RWPE2 (cell line): Measurements from ENCODE around the gene TMEM263.
A peak's percentile ranks its signal among the peaks of the same experiment; 100 is the strongest.

Experiments
- ATAC-seq: fragments of 200-7000 bp; cut with Tn5 transposase; 3 replicates; pipeline ENCODE4 v1.9.1; 2021; ENCODE audit warnings: low read depth
- DNase-seq: peaks from one replicate; pipeline ENCODE4 v3.0.0-alpha.2; 2020; ENCODE audit warnings: low spot score
- H3K27ac ChIP-seq: fragments of 450-650 bp; 2 replicates; pipeline ENCODE4 v1.5.1; 2017; ENCODE audit warnings: mild to moderate bottlenecking; ENCODE audit not compliant: poor library complexity, severe bottlenecking
- H3K27me3 ChIP-seq: fragments of 250-450 bp; sonication (Bioruptor Pico); 2 replicates; pipeline ENCODE4 v1.5.1; 2021; ENCODE audit warnings: mild to moderate bottlenecking, moderate library complexity; ENCODE audit not compliant: insufficient read depth, poor library complexity, severe bottlenecking
- H3K36me3 ChIP-seq: fragments of 250-450 bp; sonication (Bioruptor Pico); 2 replicates; pipeline ENCODE4 v1.5.1; 2020; ENCODE audit warnings: low read depth, mild to moderate bottlenecking, moderate library complexity
- H3K4me1 ChIP-seq: fragments of 250-450 bp; sonication (Bioruptor Pico); 2 replicates; pipeline ENCODE4 v1.5.1; 2021; ENCODE audit warnings: mild to moderate bottlenecking, moderate library complexity; ENCODE audit not compliant: insufficient read depth, poor library complexity, severe bottlenecking
- H3K4me3 ChIP-seq: fragments of 250-450 bp; sonication (Bioruptor Pico); 2 replicates; pipeline ENCODE4 v1.5.1; 2021; ENCODE audit warnings: mild to moderate bottlenecking, moderate library complexity; ENCODE audit not compliant: severe bottlenecking
- H3K9me3 ChIP-seq: fragments of 250-450 bp; sonication (Bioruptor Pico); 2 replicates; pipeline ENCODE4 v1.5.1; 2021; ENCODE audit warnings: mild to moderate bottlenecking, moderate library complexity; ENCODE audit not compliant: severe bottlenecking
- TF ChIP-seq, protein P1 (sequence below): fragments of 450-650 bp; IDR thresholded peaks from one replicate; pipeline ENCODE4 v1.5.1; 2017; ENCODE audit warnings: mild to moderate bottlenecking, moderate library complexity; ENCODE audit not compliant: poor library complexity, severe bottlenecking

The TMEM263 gene

DNA sequence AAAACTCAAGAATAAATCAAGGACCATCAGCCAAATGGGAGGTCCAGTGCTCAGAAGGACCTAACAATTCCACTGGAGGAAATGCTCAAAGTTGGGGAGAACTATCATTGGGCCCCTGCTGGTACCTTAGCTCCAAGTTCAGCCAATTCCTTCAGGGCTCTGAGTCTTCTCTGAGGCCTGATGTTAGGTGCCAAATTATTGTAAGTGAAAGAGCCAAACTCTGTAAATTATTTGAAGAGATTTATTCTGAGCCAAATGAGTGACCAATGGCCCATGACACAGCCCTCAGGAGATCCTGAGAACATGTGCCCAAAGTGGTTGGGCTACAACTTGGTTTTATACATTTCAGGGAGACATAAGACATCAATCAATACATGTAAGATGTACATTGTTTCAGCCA lies 8.2 kb upstream of the TMEM263 start:
- peaks cover 11% of the 10 kb centered on the region for H3K9me3 ChIP-seq
- no peak overlapping the region for H3K27ac ChIP-seq
- TF ChIP-seq, protein P1, sequence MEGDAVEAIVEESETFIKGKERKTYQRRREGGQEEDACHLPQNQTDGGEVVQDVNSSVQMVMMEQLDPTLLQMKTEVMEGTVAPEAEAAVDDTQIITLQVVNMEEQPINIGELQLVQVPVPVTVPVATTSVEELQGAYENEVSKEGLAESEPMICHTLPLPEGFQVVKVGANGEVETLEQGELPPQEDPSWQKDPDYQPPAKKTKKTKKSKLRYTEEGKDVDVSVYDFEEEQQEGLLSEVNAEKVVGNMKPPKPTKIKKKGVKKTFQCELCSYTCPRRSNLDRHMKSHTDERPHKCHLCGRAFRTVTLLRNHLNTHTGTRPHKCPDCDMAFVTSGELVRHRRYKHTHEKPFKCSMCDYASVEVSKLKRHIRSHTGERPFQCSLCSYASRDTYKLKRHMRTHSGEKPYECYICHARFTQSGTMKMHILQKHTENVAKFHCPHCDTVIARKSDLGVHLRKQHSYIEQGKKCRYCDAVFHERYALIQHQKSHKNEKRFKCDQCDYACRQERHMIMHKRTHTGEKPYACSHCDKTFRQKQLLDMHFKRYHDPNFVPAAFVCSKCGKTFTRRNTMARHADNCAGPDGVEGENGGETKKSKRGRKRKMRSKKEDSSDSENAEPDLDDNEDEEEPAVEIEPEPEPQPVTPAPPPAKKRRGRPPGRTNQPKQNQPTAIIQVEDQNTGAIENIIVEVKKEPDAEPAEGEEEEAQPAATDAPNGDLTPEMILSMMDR: no peak
- H3K4me1 ChIP-seq: no peaks in the 10 kb centered on the region
- no peak for ATAC-seq
- no peaks in the 10 kb centered on the region for H3K36me3 ChIP-seq
- DNase-seq: no peak
- H3K27me3 ChIP-seq: no peaks in the 10 kb centered on the region
- no peak overlapping the region for H3K4me3 ChIP-seq

DNA sequence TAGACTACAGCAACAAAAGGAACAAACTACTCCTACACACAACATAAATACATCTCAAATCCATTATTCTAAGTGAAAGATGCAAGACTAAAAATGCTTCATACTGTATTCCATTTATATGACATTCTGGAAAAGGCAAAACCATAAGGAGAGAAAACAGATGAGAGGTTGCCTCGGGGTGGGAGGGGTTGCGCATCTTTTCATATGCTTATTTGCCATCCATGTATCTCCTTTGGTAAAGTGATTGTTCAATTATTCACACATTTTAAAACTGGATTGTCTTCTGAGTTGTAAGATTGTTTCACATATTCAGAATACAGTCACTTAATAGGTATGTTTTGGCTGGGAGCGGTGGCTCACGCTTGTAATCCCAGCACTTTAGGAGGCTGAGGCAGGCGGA lies 5.1 kb upstream of the TMEM263 start:
- ATAC-seq (no peak), DNase-seq (no peak)
- H3K27me3 ChIP-seq: no peaks in the 10 kb centered on the region
- H3K4me3 ChIP-seq: no peak overlapping the region
- H3K9me3 ChIP-seq: peaks cover 3% of the 10 kb centered on the region
- H3K36me3 ChIP-seq: no peaks in the 10 kb centered on the region
- TF ChIP-seq, protein P1: no peak
- peaks cover 4% of the 10 kb centered on the region for H3K4me1 ChIP-seq
- no peak overlapping the region for H3K27ac ChIP-seq

DNA sequence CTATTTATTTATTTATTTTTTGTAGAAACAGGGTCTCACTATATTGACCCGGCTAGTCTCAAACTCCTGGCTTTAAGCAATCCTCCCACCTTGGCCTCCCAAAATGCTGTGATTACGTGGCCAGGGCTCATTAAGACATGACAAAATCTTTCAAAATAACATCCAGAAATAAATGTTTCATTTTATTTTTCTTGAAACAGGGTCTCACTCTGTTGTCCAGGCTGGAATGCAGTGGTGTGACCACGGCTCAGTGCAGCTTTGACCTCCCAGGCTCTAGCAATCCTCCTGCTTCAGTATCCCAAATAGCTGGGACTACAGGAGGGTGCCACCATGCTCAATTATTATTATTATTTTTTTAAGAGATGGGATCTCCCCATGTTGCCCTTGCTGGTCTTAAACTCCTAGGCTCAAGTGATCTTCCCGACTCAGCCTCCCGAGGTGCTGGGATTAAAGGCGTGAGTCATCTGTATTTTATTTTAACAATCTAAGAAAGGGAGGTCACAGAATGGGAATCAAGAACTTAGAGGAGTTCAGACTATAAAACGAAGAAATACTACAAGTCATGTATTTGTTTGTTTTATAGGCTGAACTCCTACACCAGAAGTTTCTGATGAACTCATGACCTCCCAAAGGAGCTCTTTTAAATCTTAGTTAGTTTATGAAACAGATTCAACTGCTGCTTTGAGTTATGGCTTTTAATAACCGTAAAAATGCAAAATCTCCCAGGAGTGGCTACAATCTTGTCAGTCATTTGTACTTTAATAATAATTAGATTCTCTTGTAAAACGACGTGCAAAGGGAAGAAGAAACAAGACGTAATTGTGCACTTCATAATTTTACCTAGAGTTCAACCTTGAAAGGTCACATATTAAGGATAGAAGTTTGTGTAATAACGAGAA lies 2.1 kb upstream of the TMEM263 start:
- no peak overlapping the region for H3K4me3 ChIP-seq
- ATAC-seq (no peak), DNase-seq (no peak)
- peaks cover 17% of the 10 kb centered on the region for H3K4me1 ChIP-seq
- TF ChIP-seq, protein P1: no peak
- H3K9me3 ChIP-seq: no peaks in the 10 kb centered on the region
- H3K27ac ChIP-seq: no peak overlapping the region
- peaks cover 5% of the 10 kb centered on the region; the same call in 1 of the 2 replicates for H3K36me3 ChIP-seq
- H3K27me3 ChIP-seq: no peaks in the 10 kb centered on the region

DNA sequence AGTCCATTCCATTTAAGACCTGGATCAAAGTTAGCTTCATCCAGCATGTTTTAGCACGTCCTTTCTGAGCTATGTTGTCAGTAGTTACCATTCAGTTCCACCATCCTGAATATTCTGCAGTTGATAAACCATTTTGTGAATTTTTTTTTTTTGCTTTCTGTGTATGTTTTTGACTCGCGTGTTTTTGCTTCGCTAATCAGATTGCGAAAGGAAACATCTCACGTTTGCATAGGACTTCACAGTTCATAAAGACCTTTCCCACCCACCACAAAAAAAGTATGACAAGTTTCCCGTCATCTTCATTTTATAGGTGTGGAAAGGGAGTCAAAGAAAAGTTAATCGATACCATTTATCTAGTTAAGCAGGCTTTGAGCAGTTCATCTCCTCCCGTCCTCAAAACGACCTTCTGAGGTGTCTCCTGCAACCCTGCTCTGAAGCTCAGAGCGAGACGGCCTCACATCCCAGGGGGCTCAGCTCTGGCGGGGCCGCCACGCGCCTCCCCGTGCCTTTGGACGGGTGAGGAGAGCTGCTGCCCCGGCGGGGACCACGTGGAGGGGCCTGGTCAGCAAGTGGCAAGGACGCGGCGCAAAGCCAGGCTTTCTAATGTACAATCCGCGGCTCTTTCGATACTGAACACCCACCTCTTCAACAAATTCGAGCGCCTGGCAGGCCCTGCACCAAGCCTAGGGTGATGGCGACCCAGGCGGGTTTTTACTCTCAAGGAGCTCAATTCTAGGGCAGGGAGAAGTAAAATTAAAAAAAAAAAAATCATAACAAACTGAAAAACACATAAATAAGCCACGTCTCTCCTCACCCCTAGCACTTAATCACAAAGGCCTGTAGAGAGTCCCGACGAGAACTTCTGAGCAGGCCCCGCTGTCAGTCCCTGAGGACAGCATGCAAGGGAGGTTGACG lies 988 bp upstream of the TMEM263 start:
- ATAC-seq (no peak), DNase-seq (peak; percentile 35)
- Histone ChIP-seq H3K27me3 (no peaks in the 10 kb centered on the region), H3K27ac (peak overlapping the region; percentile 64), H3K4me3 (peak overlapping the region; percentile 88), H3K36me3 (peaks cover 11% of the 10 kb centered on the region), H3K9me3 (no peaks in the 10 kb centered on the region), H3K4me1 (peaks cover 21% of the 10 kb centered on the region)
- TF ChIP-seq, protein P1: no peak
